Activated naive CD4-positive, alpha-beta T cell treated with anti-CD3 and anti-CD28 coated beads, Interleukin-2, amount 50 U/mL, for 72 hours (primary cell): ENCODE data around the gene TMEM17. TPM values are rescaled to one million over a fixed set of nuclear protein-coding genes. Genes with fewer than 3 reads are reported as not detected.

Experiments
- ATAC-seq, 2 donors: fragments of 150-1000 bp; cut with Tn5 transposase; 2 replicates each; pipeline ENCODE4 v1.10.0; 2021; ENCODE audit warnings: mild to moderate bottlenecking in 2 of 2, moderate library complexity in 2 of 2
- DNase-seq, 2 donors: peaks; one replicate each; pipeline ENCODE4 v3.0.0; 2021 to 2022; ENCODE audit warnings: low spot score in 2 of 2
- H3K27ac Mint-ChIP-seq, 2 donors: one replicate each; pipeline ENCODE4 v1.8.0; 2022; ENCODE audit warnings: mild to moderate bottlenecking in 2 of 2, mixed read lengths in 2 of 2
- H3K36me3 Mint-ChIP-seq, 2 donors: one replicate each; pipeline ENCODE4 v1.8.0; 2022; ENCODE audit warnings: mixed read lengths in 2 of 2
- H3K9me3 Mint-ChIP-seq, 2 donors: one replicate each; pipeline ENCODE4 v1.8.0; 2022; ENCODE audit warnings: mixed read lengths in 2 of 2
- total RNA-seq, 2 donors: library from RNA; stranded (reverse); gene quantifications; one replicate each; pipeline ENCODE4 v1.2.3, GENCODE V29; 2022

TMEM17 gene
- total RNA-seq, 2 donors from 2014 or later = not detected

GRCh38 chr2:62452701-62453454 lies 53.1 kb downstream of the TMEM17 start:
- Mint-ChIP-seq H3K9me3 (no peaks in the 10 kb centered on the region), H3K36me3 (no peaks in the 10 kb centered on the region), H3K27ac (no peak overlapping the region)
- no peak for DNase-seq
- ATAC-seq = no peak

- DNase-seq (no peak), ATAC-seq (no peak)
- H3K36me3 Mint-ChIP-seq = no peaks in the 10 kb centered on the region
- no peak overlapping the region for H3K27ac Mint-ChIP-seq
- H3K9me3 Mint-ChIP-seq = no peaks in the 10 kb centered on the region
These were observed 55.2 kb downstream of the TMEM17 start for GRCh38 chr2:62450716-62451191.

Other genes starting within 250 kb of the TMEM17 start
- 10 to 100 TPM; 22.0 to 39.7 TPM for gene EHBP1, start 199.5 kb upstream of the TMEM17 start, total RNA-seq